HEK293 (cell line): Measurements from ENCODE around the gene PARD3.
A peak's percentile ranks its signal among the peaks of the same experiment; 100 is the strongest.

Experiments used
- HOXA7 ChIP-seq: sonication (generic); formaldehyde crosslinking; IDR thresholded peaks from 2 replicates; pipeline ENCODE4 v1.8.1; 2022; ENCODE audit warnings: missing genetic modification reagents, borderline replicate concordance
- PRDM1 ChIP-seq: fragments of 450-650 bp; formaldehyde crosslinking; IDR thresholded peaks from 2 replicates; pipeline ENCODE4; 2016; ENCODE audit warnings: missing biosample characterization, missing genetic modification characterization
- YY1 ChIP-seq: fragments of 450-650 bp; formaldehyde crosslinking; IDR thresholded peaks from 2 replicates; pipeline ENCODE4 v1.5.1; 2018; ENCODE audit warnings: missing biosample characterization, missing genetic modification characterization
- ZBTB7A ChIP-seq: fragments of 450-650 bp; formaldehyde crosslinking; IDR thresholded peaks from 2 replicates; pipeline ENCODE4 v1.5.1; 2016; ENCODE audit warnings: low read depth, missing biosample characterization, missing genetic modification characterization
- ZFP41 ChIP-seq: fragments of 450-650 bp; formaldehyde crosslinking; IDR thresholded peaks from 2 replicates; pipeline ENCODE4 v1.5.1; 2016; ENCODE audit warnings: missing biosample characterization, missing genetic modification characterization, borderline replicate concordance
- ZNF202 ChIP-seq: fragments of 450-650 bp; formaldehyde crosslinking; IDR thresholded peaks from 2 replicates; pipeline ENCODE4 v1.5.1; 2016; ENCODE audit warnings: missing biosample characterization, missing genetic modification characterization, borderline replicate concordance
- ZNF302 ChIP-seq: fragments of 450-650 bp; formaldehyde crosslinking; IDR thresholded peaks from 2 replicates; pipeline ENCODE4 v1.5.1; 2016; ENCODE audit warnings: missing biosample characterization, missing genetic modification characterization, low read depth
- ZNF549 ChIP-seq: fragments of 450-650 bp; IDR thresholded peaks from 2 replicates; pipeline ENCODE4 v1.5.1; 2018; ENCODE audit warnings: missing biosample characterization, missing genetic modification characterization, mild to moderate bottlenecking, inconsistent platforms, moderate library complexity
- ZNF677 ChIP-seq: fragments of 450-650 bp; IDR thresholded peaks from 2 replicates; pipeline ENCODE4 v1.5.0; 2018; ENCODE audit warnings: missing biosample characterization, mild to moderate bottlenecking, missing genetic modification characterization, moderate library complexity
- ZNF791 ChIP-seq: fragments of 450-650 bp; formaldehyde crosslinking; IDR thresholded peaks from 2 replicates; pipeline ENCODE4 v1.5.1; 2016; ENCODE audit warnings: missing biosample characterization, missing genetic modification characterization
- ZNF792 ChIP-seq: fragments of 450-650 bp; formaldehyde crosslinking; IDR thresholded peaks from 2 replicates; pipeline ENCODE4 v1.5.1; 2016; ENCODE audit warnings: missing biosample characterization, missing genetic modification characterization
- TF ChIP-seq, protein P1 (sequence below): fragments of 450-650 bp; formaldehyde crosslinking; IDR thresholded peaks from 2 replicates; pipeline ENCODE4 v1.5.1; 2016; ENCODE audit warnings: missing biosample characterization, missing genetic modification characterization
- TF ChIP-seq, protein P2 (sequence below): fragments of 450-650 bp; formaldehyde crosslinking; IDR thresholded peaks from 2 replicates; pipeline ENCODE4 v1.5.1; 2016; ENCODE audit warnings: missing biosample characterization, missing genetic modification characterization

DNA sequence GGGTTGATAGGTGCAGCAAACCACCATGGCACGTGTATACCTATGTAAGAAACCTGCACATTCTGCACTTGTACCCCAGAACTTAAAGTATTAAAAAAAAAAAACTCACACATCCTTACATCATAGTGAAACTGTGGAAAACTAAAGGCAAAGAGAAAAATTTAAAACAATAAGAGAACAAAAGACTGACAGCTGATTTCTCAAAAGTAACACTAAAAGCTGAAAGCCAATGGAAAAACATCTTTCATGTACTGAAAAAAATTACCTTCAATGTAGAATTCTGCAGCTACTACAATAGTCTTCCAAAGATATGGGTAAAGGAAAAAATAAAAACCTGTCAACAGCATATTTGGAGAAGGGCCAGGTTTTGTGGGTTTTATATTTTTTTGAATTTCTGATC, 751.5 kb downstream of the PARD3 start:
- TF ChIP-seq, protein P1, sequence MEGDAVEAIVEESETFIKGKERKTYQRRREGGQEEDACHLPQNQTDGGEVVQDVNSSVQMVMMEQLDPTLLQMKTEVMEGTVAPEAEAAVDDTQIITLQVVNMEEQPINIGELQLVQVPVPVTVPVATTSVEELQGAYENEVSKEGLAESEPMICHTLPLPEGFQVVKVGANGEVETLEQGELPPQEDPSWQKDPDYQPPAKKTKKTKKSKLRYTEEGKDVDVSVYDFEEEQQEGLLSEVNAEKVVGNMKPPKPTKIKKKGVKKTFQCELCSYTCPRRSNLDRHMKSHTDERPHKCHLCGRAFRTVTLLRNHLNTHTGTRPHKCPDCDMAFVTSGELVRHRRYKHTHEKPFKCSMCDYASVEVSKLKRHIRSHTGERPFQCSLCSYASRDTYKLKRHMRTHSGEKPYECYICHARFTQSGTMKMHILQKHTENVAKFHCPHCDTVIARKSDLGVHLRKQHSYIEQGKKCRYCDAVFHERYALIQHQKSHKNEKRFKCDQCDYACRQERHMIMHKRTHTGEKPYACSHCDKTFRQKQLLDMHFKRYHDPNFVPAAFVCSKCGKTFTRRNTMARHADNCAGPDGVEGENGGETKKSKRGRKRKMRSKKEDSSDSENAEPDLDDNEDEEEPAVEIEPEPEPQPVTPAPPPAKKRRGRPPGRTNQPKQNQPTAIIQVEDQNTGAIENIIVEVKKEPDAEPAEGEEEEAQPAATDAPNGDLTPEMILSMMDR, result no peak
- TF ChIP-seq ZNF792, result no peak
- TF ChIP-seq ZBTB7A (tag by site-specific recombination), result no peak
- no peak for TF ChIP-seq YY1 (tag by site-specific recombination)
- no peak for TF ChIP-seq ZNF202
- TF ChIP-seq PRDM1, result no peak
- no peak for TF ChIP-seq ZFP41 (tag by site-specific recombination)
- TF ChIP-seq ZNF302 (tag by site-specific recombination), result no peak
- no peak for TF ChIP-seq ZNF791 (tag by site-specific recombination)
- TF ChIP-seq ZNF677 (tag by site-specific recombination), result no peak
- no peak for TF ChIP-seq HOXA7 (CRISPR knock-in tag)
- TF ChIP-seq ZNF549 (tag by site-specific recombination), result peak; percentile 28; the same call in 1 of the 2 replicates
- TF ChIP-seq, protein P2, sequence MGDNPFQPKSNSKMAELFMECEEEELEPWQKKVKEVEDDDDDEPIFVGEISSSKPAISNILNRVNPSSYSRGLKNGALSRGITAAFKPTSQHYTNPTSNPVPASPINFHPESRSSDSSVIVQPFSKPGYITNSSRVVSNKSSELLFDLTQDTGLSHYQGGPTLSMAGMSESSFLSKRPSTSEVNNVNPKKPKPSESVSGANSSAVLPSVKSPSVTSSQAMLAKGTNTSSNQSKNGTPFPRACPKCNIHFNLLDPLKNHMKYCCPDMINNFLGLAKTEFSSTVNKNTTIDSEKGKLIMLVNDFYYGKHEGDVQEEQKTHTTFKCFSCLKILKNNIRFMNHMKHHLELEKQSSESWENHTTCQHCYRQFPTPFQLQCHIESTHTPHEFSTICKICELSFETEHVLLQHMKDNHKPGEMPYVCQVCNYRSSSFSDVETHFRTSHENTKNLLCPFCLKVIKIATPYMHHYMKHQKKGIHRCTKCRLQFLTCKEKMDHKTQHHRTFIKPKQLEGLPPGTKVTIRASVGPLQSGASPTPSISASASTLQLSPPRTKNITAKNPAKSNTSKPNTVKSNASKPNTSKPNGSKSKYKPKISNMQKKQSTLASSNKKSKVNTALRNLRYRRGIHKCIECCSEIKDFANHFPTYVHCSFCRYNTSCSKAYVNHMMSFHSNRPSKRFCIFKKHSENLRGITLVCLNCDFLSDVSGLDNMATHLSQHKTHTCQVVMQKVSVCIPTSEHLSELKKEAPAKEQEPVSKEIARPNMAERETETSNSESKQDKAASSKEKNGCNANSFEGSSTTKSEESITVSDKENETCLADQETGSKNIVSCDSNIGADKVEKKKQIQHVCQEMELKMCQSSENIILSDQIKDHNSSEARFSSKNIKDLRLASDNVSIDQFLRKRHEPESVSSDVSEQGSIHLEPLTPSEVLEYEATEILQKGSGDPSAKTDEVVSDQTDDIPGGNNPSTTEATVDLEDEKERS (tag by site-specific recombination), result no peak
